ENCODE results near the gene ZFAND5.

ZFAND5 gene

DNA sequence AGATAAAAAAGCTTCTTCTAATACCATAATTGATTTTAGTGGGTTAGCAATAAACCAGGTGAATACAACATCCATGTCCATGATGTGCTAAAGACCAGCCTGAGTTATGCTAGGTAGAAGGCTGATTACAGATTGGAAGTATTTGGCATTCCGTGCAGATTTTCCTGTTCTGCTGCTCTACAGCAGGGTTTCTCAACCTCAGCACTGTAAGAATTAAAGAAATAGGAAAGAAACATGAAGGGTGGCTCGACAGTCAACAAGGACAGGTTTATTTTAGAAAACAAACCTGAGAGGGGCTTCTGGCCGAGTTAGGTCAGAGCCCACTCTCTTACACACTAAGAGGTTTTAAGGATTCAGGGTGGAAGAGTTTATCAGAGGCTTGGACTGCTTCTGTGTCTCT lies 42.3 kb downstream of the ZFAND5 start:
- DNase-seq (ENCODE audit: low spot score) = no peak

DNA sequence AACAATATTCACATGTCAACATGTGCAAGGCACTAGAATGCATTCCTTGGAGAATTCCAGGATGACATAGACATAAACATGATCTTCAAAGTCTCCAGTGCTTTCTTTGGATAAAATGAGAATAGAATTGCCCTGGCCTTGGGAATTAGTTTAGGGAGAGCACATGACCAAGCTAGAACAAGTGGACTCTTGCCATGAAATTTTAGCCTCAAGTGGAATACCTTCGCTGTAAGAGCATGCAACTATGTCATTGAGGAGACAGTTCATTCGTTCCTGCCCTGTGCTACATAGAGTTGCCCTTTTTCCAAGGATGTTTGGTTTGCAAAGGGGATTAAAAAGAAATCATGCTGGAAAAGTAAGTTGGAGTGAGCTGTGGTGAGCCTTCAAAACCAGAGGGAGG lies 42.7 kb downstream of the ZFAND5 start:
- DNase-seq (ENCODE audit: low spot score) = no peak

DNA sequence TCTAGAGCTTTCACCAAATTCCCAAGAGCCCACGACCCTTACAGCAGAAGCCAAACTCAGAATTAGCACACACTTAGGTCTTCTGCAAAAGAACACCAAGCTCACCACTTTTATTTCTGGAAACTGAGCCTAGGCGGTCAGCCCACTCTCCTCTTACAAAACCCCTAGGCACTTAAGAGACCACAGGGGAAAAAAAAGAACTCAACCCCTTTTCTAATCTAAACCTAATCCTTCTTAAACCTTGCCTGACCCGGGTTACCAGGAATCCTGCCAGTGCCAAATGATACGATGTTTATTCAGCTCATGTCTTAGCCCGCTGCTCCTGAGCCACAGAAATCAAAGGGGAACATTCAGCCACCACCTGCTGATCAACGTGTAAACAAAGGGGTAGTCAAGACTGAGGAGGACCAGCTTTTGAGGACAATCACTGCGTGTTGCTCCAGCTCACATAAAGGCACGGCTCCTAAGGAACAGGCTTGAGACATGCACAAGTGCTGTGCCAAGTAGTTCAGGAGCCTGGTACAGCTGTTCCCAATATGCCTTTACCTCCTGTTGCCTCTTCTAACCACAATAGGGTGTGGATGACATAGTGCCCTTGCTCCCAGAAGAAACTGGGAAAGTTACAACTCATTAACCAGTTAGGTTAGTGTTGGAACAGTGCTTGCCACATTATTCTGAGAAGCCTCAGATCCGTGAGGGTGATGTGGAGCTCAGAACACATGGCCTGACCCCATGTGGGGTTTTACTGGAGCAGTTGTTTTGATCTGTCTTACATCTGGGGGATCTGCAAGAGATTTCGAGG lies 49.3 kb downstream of the ZFAND5 start:
- DNase-seq (ENCODE audit: low spot score) = no peak

DNA sequence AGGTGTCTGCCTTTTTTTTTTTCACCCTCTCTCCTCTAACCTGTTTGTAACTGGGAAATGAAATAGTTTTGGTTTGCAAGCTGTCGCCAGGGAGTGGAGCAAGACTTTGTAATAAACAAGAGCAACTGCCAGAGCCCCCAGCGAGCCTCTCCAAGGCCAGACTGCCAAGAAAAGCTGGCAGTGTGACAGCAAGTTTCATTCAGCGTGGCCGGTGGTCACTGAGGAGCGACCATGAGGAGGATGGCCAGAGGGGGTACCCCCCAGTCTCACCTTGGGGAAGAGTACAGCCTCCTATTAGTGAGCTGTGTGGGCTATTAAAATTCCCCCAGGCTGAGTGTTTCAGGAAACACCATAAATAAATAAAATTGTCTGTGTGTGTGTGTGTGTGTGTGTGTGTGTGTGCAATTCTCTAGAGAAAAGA lies 49.9 kb downstream of the ZFAND5 start:
- no peak for DNase-seq (ENCODE audit: low spot score)

GRCh38 chr9:72313507-72313906 lies 51.5 kb downstream of the ZFAND5 start:
- no peak for DNase-seq (ENCODE audit: low spot score)

- no peak for DNase-seq (ENCODE audit: low spot score)
Observed at GRCh38 chr9:72312386-72312987, 52.5 kb downstream of the ZFAND5 start.

DNA sequence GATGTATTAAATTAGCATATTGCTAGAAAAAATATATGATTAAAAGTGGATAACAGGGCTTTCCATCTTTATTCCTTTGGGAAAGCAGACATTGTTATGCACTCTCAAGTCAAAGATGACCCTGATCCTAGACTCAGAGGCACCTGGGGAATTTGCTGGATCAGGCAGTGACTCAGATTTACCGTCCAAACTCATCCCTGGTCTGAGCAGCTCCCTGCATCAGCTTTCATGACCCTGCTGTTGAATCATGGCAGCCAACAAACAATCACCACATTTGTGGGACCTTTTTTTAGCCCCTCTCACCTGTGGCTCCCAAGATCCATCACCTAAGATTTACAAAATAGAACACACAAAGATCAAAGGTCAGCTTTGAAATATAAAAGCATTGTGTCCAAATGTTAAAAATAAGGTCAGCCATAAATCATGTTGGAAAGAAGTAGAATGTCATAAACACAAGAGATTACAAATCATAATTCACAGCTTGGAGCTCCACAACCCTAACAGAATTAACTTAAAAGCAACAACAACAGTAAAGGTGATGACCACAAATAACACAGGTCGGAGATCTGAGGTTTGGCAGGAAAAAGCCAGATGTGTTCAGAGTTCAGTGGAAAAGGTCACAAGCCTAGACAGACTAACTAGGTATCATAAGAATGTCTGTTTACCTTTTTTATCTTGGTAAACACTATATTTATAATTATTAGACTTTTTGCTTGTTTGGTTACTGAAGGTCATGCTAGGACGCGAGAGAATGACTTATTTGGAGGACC lies 55.5 kb downstream of the ZFAND5 start:
- DNase-seq (ENCODE audit: low spot score) = no peak

GRCh38 chr9:72306761-72307160 lies 58.2 kb downstream of the ZFAND5 start:
- DNase-seq (ENCODE audit: low spot score) = no peak

DNA sequence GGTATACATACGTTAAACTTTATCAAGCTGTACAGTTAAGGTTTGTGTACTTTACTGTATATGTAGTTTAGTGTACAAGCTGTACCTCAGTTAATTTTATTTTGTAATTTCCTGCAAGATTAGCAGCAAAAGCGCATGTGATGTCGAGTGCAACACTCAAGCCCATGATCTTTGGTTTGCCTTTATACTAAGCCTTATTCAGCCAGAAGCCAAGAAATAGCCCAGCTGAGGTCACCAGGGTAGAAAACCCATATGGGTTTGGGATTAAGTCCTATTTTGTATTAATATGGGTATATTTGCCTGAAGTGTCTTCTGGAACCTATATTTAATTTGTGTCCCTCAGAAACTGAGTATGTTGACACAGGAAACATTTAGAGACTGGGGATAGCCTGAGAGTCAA lies 59.3 kb downstream of the ZFAND5 start:
- no peak for DNase-seq (ENCODE audit: low spot score)

DNA sequence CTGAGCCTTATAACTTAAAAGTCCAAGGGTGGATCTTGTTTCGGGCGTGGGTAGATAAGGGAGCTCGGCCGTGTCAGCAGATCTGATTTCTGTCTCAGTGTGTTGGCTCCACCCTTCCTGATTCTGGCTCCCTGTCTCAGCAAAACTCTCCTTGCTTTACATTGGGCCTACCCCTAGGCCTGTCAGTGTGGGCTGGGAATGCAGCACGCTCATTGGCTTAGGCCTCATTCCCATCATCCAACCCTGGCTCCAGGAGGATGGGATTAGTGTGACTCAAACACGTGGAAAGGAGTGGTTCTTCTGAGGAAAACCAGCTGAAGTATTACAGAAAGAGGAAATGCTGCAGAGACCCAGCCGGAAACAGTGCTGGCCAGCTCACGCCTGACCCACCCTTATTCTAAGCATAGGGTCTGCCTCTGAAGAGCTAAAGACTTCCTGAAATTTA lies 59.9 kb downstream of the ZFAND5 start:
- no peak for DNase-seq (ENCODE audit: low spot score)

GRCh38 chr9:72304538-72304937 lies 60.5 kb downstream of the ZFAND5 start:
- DNase-seq (ENCODE audit: low spot score) = no peak

Data from hematopoietic multipotent progenitor cell treated with erythropoietin and hydrocortisone succinate and interleukin-3 and kit ligand, for 15 days (in vitro differentiated cells).